ENCODE measurements around the gene CEND1.

GRCh38 chr11:765025-765801, 24.7 kb downstream of the CEND1 start:
- TF ChIP-seq POLR2AphosphoS5 (IDR thresholded peaks at IDR 0.05; ENCODE audit: low read depth, low read length): 0 out of 2 replicates have a peak, but pooled peaks have one; percentile 60
- TF ChIP-seq POLR2A (IDR thresholded peaks at IDR 0.05; ENCODE audit: low read depth, low read length): peak; percentile 46; the same call in 1 of the 2 replicates
- no peak for TF ChIP-seq TAF1 (IDR thresholded peaks at IDR 0.05; ENCODE audit: borderline replicate concordance, low read depth, low read length)
